SU-DHL-6 (cell line): Measurements from ENCODE around the gene SLC17A2.

Experiments
- H2AFZ ChIP-seq: fragments of 200-600 bp; sonication (generic); 2 replicates; pipeline ENCODE4 v1.6.1; 2014; ENCODE audit warnings: low read depth, mild to moderate bottlenecking, moderate library complexity, mixed read lengths, antibody characterized with exemption, low read length; ENCODE audit not compliant: severe bottlenecking
- H3F3A ChIP-seq: fragments of 200-600 bp; shearing (Covaris generic); 2 replicates; pipeline ENCODE4 v1.6.0; 2016; ENCODE audit warnings: antibody characterized with exemption, mild to moderate bottlenecking; ENCODE audit not compliant: insufficient read depth
- H3K27ac ChIP-seq: fragments of 200-600 bp; sonication (generic); 2 replicates; pipeline ENCODE4 v1.5.1; 2016; ENCODE audit warnings: low read depth, mild to moderate bottlenecking, low read length, moderate library complexity, mixed read lengths
- H3K27me3 ChIP-seq: fragments of 200-600 bp; sonication (generic), shearing (Covaris generic); 2 replicates; pipeline ENCODE4 v1.6.0; 2014; ENCODE audit warnings: mild to moderate bottlenecking, low read length
- H3K36me3 ChIP-seq: fragments of 200-600 bp; sonication (generic); 2 replicates; pipeline ENCODE4 v1.6.1; 2014; ENCODE audit warnings: mild to moderate bottlenecking, low read length, mixed read lengths
- H3K4me2 ChIP-seq: fragments of 300-600, 200-600 bp; shearing (Covaris generic), sonication (generic); 2 replicates; pipeline ENCODE4 v1.6.0; 2014; ENCODE audit warnings: low read length, low read depth, mild to moderate bottlenecking; ENCODE audit not compliant: poor library complexity, severe bottlenecking
- H3K4me3 ChIP-seq: fragments of 200-600 bp; sonication (generic); 2 replicates; pipeline ENCODE4 v1.5.1; 2014; ENCODE audit warnings: antibody characterized with exemption, low read length, mild to moderate bottlenecking, mixed read lengths; ENCODE audit not compliant: insufficient read depth, poor library complexity, severe bottlenecking
- H3K79me2 ChIP-seq: fragments of 200-600 bp; sonication (generic); 2 replicates; pipeline ENCODE4 v1.6.1; 2014; ENCODE audit warnings: mild to moderate bottlenecking, low read length, moderate library complexity; ENCODE audit not compliant: insufficient read depth
- H3K9ac ChIP-seq: fragments of 200-600 bp; sonication (generic); 2 replicates; pipeline ENCODE4 v1.7.0; 2014; ENCODE audit warnings: mild to moderate bottlenecking, low read length
- H3K9me2 ChIP-seq: fragments of 200-600 bp; sonication (generic); replicated peaks from 2 replicates; pipeline ENCODE4 v1.6.1; 2014; ENCODE audit warnings: low read length; ENCODE audit not compliant: insufficient read depth
- H3K9me3 ChIP-seq: fragments of 200-600 bp; sonication (generic); 2 replicates; pipeline ENCODE4 v1.6.1; 2014; ENCODE audit warnings: low read length, mixed read lengths; ENCODE audit not compliant: insufficient read depth
- H4K20me1 ChIP-seq: fragments of 200-600 bp; sonication (generic); 2 replicates; pipeline ENCODE4 v1.6.1; 2014; ENCODE audit warnings: low read depth, mild to moderate bottlenecking, antibody characterized with exemption, low read length, moderate library complexity, mixed read lengths
- CTCF ChIP-seq: fragments of 200-600 bp; sonication (generic); IDR thresholded peaks from one replicate; pipeline ENCODE4 v1.5.1; 2017; ENCODE audit warnings: antibody characterized with exemption, mild to moderate bottlenecking, low read length, moderate library complexity; ENCODE audit not compliant: insufficient read depth, poor library complexity, severe bottlenecking
- EZH2phosphoT487 ChIP-seq: fragments of 200-600 bp; sonication (generic), shearing (Covaris generic); conservative IDR thresholded peaks from 2 replicates; pipeline ENCODE4 v1.6.1; 2018; ENCODE audit warnings: mild to moderate bottlenecking, antibody characterized with exemption, low read length, moderate library complexity, mixed read lengths

SLC17A2 gene

GRCh38 chr6:25962149-25963127 is 31.9 kb upstream of the SLC17A2 start, which contains the start of gene TRIM38:
TRIM38 (plus strand) TSS chr6:25962802; CDS start chr6:25966523, 3,721 bp downstream.
- Histone ChIP-seq H3F3A (peaks cover 9% of the 10 kb centered on the region), H3K9me2 (no peaks in the 10 kb centered on the region), H4K20me1 (no peaks in the 10 kb centered on the region), H3K36me3 (peaks cover 20% of the 10 kb centered on the region), H3K9me3 (peaks cover 18% of the 10 kb centered on the region; the same call in 1 of the 2 replicates), H3K79me2 (peaks cover 44% of the 10 kb centered on the region), H3K4me3 (peak within 1 kb of the TSS; percentile 89), H3K27me3 (no peaks in the 10 kb centered on the region), H3K27ac (peak within 1 kb of the TSS; percentile 89), H3K4me2 (peak within 1 kb of the TSS; percentile 67), H3K9ac (peak within 1 kb of the TSS; percentile 93), H2AFZ (peak within 1 kb of the TSS; percentile 52)
- TF ChIP-seq EZH2phosphoT487, result no peak
- no peak for TF ChIP-seq CTCF

DNA sequence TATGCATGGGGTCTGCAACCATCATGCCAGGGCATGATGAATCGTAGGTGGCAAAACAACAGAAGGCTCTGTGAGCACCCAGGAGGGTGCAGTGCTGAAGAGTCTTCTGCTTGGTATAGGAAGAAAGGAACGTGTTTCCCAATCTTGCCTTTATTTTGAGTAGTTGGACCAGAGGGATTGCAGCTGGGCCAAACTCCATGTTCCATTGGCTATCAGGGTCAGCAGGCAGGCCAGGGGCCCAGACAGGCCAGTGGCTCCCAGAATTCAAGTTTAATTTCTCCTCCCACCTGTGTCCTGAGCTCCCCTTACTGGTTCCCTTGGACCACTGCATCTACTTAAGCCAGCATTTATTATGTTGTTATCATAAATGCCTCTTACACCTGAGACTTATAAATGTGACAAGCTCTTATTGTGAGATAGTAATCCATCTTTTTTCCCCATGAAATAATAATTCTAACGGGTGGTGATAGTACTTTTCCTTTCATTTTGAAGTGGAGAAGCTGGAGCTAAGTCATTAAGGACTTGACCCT is 31.2 kb upstream of the SLC17A2 start:
- H2AFZ ChIP-seq, result peak overlapping the region; percentile 52
- H4K20me1 ChIP-seq, result no peaks in the 10 kb centered on the region
- H3F3A ChIP-seq, result peaks cover 9% of the 10 kb centered on the region
- TF ChIP-seq CTCF (no peak), EZH2phosphoT487 (no peak)
- H3K4me3 ChIP-seq, result peak overlapping the region; percentile 89
- peak overlapping the region; percentile 67 for H3K4me2 ChIP-seq
- H3K27ac ChIP-seq, result peak overlapping the region; percentile 89
- H3K9me3 ChIP-seq, result peaks cover 18% of the 10 kb centered on the region; the same call in 1 of the 2 replicates
- H3K27me3 ChIP-seq, result no peaks in the 10 kb centered on the region
- H3K9ac ChIP-seq, result peak overlapping the region; percentile 93
- H3K79me2 ChIP-seq, result peaks cover 36% of the 10 kb centered on the region
- peaks cover 15% of the 10 kb centered on the region for H3K36me3 ChIP-seq
- no peaks in the 10 kb centered on the region for H3K9me2 ChIP-seq

DNA sequence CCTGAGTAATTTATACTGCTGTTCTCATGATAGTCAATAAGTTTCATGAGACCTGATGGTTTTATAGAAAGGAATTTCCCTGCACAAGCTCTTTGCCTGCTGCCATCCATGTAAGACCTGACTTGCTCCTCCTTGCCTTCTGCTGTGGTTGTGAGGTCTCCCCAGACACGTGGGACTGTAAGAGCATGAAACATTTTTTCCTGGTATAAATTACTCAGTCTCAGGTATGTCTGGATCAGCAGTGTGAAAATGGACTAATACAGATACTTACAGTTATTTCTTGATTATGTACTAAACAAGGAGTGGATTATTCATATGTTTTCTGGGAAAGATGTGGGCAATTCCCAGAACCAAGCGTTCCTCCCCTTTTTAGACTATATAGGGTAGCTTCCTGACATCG is 30.2 kb upstream of the SLC17A2 start:
- Histone ChIP-seq H3K27ac (no peak overlapping the region), H3K79me2 (peaks cover 27% of the 10 kb centered on the region), H3K9me3 (peaks cover 18% of the 10 kb centered on the region; the same call in 1 of the 2 replicates), H3K4me2 (no peak overlapping the region), H2AFZ (no peak overlapping the region), H3K4me3 (no peak overlapping the region), H3F3A (peaks cover 9% of the 10 kb centered on the region), H3K36me3 (peaks cover 5% of the 10 kb centered on the region; the same call in 1 of the 2 replicates), H3K27me3 (no peaks in the 10 kb centered on the region), H3K9me2 (no peaks in the 10 kb centered on the region), H3K9ac (no peak overlapping the region), H4K20me1 (no peaks in the 10 kb centered on the region)
- no peak for TF ChIP-seq CTCF
- TF ChIP-seq EZH2phosphoT487, result no peak
